ENCODE measurements around the gene APBB2.

DNA sequence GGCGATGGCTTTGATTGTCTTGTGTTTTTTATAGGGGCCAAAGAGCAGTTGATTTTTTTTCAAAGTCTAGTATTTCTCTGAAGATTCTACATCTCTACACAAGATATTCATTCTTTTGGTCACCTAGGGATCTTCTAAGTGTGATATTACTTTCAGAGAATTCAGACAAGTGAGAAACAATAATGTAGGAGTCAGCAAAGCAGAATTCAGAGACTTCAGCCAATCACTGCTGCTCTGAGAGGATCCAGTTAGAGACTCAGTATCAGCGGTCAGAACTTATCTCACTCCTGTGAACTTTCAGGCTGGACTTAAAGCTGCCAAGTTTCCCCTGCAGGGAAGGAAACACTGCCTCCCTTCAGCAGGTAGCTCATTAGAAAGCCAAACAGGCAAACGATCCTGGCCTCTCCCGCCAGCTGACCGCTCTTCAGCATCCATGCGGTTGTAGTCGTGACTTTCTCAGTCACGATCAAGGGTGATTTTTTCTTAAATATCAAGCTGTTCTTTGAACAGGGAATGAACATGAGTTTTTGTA lies 405.4 kb downstream of the APBB2 start:
- TF ChIP-seq CTCF (IDR thresholded peaks at IDR 0.05; ENCODE audit: low read length) = no peak
- no peak for TF ChIP-seq EZH2 (IDR thresholded peaks at IDR 0.05; ENCODE audit: borderline replicate concordance, low read length)

Measured in OCI-LY1 (cell line).